ENCODE measurements around the gene ICAM1.

Gene ICAM1

DNA sequence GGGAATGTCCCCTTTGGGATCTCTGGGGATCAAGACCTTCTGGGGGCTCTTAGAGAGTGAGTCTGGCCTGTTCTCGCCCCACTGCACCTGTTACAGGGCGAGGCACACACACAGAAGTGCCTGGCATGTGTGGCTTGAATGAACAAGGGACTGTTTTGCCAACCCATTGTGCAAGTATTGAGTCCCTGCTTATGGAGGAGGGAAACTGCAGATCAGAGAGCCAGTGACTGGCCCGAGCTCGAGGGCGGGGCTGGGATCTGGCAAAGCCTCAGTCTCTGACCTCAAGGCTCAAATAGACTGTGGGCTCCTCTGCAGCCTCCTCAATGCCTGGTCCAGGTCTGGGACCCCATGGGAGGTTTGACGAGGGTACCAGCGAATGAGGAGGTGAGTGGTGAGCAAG lies 56.9 kb downstream of the ICAM1 start:
- Histone ChIP-seq H3K4me2 (peak overlapping the region; percentile 27 to 95 (median 87); a peak in 19 of 22 replicates), H3K4me3 (no peak overlapping the region), H3K9me3 (replicated peaks in 1 of 11) (no peaks in the 10 kb centered on the region), H4K20me1 (peaks cover 18 to 100% (median 98%) of the 10 kb centered on the region in 11 experiments), H3K27ac (no peak overlapping the region), H3K9ac (no peak overlapping the region), H3K4me1 (peaks cover 48 to 87% (median 74%) of the 10 kb centered on the region in 10 experiments), H3K36me3 (peaks cover 64 to 95% (median 79%) of the 10 kb centered on the region in 11 experiments), H3K27me3 (no peaks in the 10 kb centered on the region)
- no peak for TF ChIP-seq Cebpa-rat (IDR thresholded peaks at IDR 0.05)

DNA sequence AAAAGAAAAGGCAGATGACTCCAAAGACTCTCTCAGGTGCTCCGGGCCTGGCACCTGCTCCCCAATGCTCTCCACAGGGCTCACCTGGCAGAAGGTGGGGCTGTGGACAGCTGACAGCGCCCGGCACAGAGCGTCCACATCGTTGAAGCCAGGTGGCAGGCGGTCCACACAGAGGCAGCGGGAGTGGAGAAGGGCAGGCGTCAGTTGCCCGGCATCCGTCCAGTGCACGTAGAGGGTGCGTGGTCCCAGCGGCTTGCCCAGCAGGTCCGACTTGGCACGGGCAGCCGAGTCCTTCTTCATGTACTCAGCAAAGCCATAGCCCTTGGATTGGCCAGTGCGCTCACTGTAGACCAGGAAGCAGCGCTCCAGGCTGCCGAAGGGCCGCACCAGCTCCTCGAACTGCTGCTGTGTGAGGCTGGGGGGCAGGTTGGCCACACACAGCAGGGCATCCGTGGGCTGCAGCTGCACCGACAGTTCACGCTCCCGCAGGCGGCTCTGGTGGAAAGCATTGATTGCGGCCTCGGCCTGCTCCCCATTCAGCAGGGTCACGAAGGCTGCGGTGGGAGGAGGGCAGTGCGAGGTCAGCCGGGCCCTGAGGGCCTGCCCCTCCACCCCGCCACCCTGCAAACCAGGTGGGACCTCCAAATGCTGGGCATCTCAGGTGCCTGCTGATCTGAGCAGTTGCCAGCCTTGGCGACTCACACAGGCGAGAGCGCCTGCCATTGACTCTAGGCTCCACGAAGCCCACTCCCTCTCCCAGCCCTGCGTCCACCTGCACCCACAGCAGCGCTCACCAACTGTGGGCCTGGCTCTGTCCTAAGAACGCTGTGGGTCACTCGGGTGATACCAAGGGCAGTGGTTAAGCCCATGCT lies 57.9 kb downstream of the ICAM1 start:
- Histone ChIP-seq H4K20me1 (peaks cover 18 to 94% (median 91%) of the 10 kb centered on the region in 11 experiments), H3K27ac (no peak overlapping the region), H3K4me3 (no peak overlapping the region), H3K4me2 (no peak overlapping the region), H3K4me1 (peaks cover 40 to 79% (median 66%) of the 10 kb centered on the region in 10 experiments), H3K27me3 (no peaks in the 10 kb centered on the region), H3K9me3 (replicated peaks in 1 of 11) (no peaks in the 10 kb centered on the region), H3K9ac (no peak overlapping the region), H3K36me3 (peaks cover 64 to 85% (median 73%) of the 10 kb centered on the region in 11 experiments)
- no peak for TF ChIP-seq Cebpa-rat (IDR thresholded peaks at IDR 0.05)

DNA sequence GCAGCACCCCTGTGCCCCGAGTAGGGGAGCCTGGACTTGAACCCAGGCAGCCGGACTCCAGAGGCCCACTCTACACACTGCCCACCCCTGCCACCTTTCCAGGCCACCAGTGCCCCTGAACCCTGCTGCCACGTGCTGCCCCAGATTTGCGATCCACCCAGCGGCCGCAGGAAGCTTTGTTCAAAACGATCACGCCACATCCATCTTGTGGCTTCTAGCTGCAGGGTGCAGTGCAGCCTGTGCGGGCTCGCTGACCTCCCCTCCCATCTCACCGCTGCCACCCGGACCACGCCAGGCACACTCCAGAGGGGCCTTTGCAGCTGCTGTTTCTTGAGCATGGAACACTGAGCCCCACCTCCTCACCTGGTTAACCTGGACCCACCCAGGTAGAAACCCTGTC lies 58.6 kb downstream of the ICAM1 start:
- Histone ChIP-seq H3K36me3 (peaks cover 59 to 78% (median 66%) of the 10 kb centered on the region in 11 experiments), H3K9ac (no peak overlapping the region), H3K27ac (no peak overlapping the region), H4K20me1 (peaks cover 18 to 86% (median 83%) of the 10 kb centered on the region in 11 experiments), H3K4me2 (no peak overlapping the region), H3K4me1 (peaks cover 41 to 79% (median 66%) of the 10 kb centered on the region in 10 experiments), H3K4me3 (no peak overlapping the region), H3K9me3 (replicated peaks in 1 of 11) (no peaks in the 10 kb centered on the region), H3K27me3 (no peaks in the 10 kb centered on the region)
- TF ChIP-seq Cebpa-rat (IDR thresholded peaks at IDR 0.05) = no peak

DNA sequence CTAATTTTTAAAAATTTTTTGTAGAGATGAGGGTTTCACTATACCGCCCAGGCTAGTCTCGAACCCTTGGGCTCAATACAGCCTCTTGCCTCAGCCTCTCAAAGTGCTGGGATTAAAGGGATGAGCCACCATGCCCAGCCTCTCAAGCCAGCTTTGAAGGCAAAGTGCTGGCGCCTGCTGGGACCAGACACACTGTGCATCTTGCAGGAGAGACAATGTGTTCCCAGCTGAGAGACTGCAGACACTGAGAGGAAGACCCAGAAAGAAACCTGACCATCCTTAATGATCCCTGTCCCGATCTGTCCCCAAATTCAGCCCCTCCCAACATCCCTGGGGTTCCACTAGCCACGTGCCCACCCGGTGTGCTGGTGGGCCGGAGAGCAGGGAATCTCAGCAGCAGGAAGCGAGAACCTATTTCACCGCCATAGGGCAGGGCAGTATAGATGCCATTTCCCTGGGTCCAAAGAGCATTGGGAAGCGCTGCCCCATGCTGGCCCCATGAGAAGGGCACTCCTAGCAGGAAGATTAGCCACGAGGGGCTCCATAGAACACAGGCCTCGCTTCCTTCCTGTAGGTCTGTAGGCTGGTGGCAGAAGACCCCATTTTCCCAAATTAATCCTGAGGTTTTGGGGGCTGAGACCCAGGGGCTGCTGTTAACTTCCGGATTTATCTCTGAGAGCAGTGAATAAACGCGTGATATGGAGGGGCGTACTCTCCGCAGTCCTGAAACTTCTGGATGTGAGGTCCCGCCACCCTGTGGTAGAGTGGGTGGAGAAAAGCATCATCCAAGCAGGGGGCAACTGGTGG lies 61.4 kb downstream of the ICAM1 start:
- H3K4me2 ChIP-seq = peak overlapping the region; percentile 90 to 99 (median 96)
- peak overlapping the region; percentile 91 to 99 (median 95) for H3K9ac ChIP-seq
- peak overlapping the region; percentile 81 to 94 (median 88) for H3K4me3 ChIP-seq
- H3K4me1 ChIP-seq = peaks cover 25 to 70% (median 46%) of the 10 kb centered on the region in 10 experiments
- no peaks in the 10 kb centered on the region for H3K27me3 ChIP-seq
- no peak for TF ChIP-seq Cebpa-rat (IDR thresholded peaks at IDR 0.05)
- peak overlapping the region; percentile 83 to 99 (median 96); a peak in 21 of 22 replicates for H3K27ac ChIP-seq
- H3K36me3 ChIP-seq = peaks cover 34 to 55% (median 43%) of the 10 kb centered on the region in 11 experiments
- H3K9me3 ChIP-seq (replicated peaks in 1 of 11) = no peaks in the 10 kb centered on the region
- H4K20me1 ChIP-seq = peaks cover 18 to 58% (median 55%) of the 10 kb centered on the region in 11 experiments

DNA sequence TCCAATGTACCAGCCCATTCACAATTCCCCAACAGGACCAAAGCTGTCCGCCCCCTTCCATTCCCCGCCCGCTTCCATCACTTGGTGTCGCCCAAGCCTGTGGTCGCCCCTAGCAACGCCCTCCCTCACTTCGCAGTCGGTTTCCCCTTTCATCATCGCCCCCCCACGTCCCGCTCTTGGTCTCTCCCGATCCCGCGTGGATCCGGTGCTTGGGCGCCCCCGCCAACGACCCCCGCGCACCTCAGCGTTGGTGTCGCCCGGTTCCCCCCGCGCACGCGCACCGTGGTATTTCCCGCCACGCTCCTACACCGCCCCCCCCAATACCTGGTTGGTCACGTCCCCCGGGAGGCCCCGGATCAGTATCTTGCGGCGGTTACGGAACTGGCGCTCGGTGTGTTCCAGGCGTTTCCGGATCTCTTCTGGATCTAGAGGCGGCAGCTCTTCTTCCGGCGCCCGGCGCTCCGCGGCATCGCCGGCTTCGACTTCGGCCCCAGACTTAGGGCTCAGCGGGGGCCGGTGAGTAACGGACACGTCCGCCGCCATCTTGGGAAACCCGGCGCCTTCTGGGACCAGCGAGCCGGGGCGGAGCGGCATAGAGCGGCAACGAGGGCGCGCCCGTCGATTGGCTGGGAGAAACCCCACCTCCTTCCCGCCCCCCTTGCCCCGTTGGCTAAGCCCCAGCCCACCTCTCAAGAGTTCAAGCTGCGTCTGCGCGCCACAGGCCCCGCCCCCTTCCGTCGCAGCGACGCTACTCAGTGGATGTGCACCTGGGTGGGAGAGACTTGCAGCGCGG lies 62.2 kb downstream of the ICAM1 start, which contains the start of gene RAVER1:
Gene RAVER1, minus strand, starts transcription at position 565 of the 793 bp plus-strand sequence. Its CDS starts 22 bp downstream, at position 543.
- Histone ChIP-seq H3K27me3 (no peaks in the 10 kb centered on the region), H3K4me2 (peak within 1 kb of the TSS; percentile 92 to 99 (median 96)), H4K20me1 (peaks cover 18 to 50% (median 47%) of the 10 kb centered on the region in 11 experiments), H3K4me1 (peaks cover 27 to 70% (median 44%) of the 10 kb centered on the region in 10 experiments), H3K9ac (peak within 1 kb of the TSS; percentile 91 to 99 (median 95)), H3K4me3 (peak within 1 kb of the TSS; percentile 81 to 94 (median 88)), H3K27ac (peak within 1 kb of the TSS; percentile 83 to 99 (median 96)), H3K36me3 (peaks cover 26 to 47% (median 35%) of the 10 kb centered on the region in 11 experiments), H3K9me3 (replicated peaks in 1 of 11) (no peaks in the 10 kb centered on the region)
- TF ChIP-seq Cebpa-rat (IDR thresholded peaks at IDR 0.05) = no peak

DNA sequence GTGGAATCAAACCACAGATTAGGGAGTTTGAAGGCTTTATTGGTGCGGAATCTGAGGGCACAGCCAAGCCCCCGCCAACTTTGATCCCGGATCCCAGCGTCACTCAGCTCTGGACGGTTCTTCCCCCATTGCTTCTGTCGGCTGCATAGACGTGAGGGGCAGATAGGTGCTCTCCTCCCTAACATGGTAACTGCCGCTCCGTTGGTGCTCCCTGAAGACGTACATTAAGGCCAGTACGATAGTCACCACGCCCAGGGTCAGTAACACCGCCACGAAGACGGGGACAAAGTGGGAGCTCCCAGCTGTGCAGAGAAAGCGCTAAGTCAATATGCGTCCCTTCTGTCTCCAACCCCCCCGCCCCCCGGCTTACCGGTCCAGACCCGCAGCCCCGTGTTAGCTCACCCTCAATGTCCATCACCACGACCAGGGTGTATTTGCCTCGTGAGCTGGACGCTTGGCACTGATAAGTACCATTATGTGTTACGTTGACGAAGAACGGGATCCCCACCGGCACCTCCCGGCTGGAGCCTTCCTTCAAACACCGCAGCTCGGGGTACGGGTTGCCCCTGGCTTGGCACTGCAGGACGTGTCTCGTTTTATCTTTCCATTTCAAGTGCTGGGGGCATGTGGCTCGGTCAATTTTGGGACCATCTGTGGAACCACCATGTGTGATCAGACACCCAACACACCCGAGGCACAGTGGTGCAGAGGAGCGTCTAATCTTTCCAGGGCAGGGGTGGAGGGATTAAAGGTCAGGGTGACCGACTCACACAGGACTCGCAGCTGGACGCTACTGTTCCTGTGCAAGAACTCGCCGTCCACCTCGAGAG lies 63.1 kb downstream of the ICAM1 start:
- Histone ChIP-seq H3K4me1 (peaks cover 32 to 70% (median 47%) of the 10 kb centered on the region in 10 experiments), H3K27ac (peak overlapping the region in 9 of 11 experiments; percentile 23 to 99 (median 91); a peak in 17 of 22 replicates), H4K20me1 (peaks cover 15 to 42% (median 39%) of the 10 kb centered on the region in 11 experiments), H3K36me3 (peaks cover 18 to 39% (median 27%) of the 10 kb centered on the region in 11 experiments), H3K4me2 (peak overlapping the region; percentile 78 to 94 (median 86)), H3K4me3 (peak overlapping the region; percentile 81 to 94 (median 88)), H3K9me3 (replicated peaks in 1 of 11) (no peaks in the 10 kb centered on the region), H3K9ac (peak overlapping the region; percentile 60 to 99 (median 95); a peak in 20 of 22 replicates), H3K27me3 (no peaks in the 10 kb centered on the region)
- no peak for TF ChIP-seq Cebpa-rat (IDR thresholded peaks at IDR 0.05)

DNA sequence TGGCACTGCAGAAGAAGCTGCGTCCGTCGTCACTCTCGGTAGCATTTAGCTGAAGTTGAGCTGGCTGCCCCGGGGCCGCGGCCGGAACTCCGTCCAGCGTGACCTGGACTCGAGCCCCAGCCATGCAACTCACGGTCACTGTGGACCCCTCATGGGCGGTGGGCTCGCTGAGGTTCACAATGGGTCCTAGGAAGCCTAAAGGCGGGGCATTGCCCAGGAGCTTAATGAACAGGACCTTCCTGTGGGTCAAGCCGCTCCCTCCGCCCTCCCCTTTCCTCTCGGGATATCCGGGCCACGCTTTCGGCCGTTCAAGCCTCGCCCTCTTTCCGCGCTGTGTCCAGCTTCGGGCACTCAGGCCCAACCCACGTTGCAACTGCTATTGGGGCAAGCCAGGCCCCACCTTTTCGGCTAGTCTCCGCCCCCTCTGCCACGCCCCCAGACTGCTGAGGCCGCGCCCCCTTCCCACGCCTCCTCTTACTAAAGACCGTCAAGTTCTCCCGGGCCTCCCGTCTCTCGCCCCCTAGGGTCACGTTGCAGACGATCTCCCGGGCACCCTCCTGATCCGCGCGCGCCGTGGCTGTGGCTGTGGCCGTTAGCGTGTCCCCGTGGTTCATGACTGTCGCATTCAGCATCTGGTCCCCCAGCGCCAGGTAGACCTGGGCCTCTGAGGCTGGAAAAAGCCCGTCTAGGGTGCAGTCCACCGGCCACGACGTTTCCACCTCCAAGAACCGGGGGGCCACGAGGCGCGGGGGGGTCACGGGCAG lies 63.9 kb downstream of the ICAM1 start:
- H3K4me3 ChIP-seq = no peak overlapping the region
- peak overlapping the region in 2 of 11 experiments; percentile 97 to 98; a peak in 3 of 22 replicates for H3K9ac ChIP-seq
- H3K27ac ChIP-seq = peak overlapping the region in 1 of 11 experiments; percentile 96; a peak in 2 of 22 replicates
- H3K36me3 ChIP-seq = peaks cover 10 to 31% (median 19%) of the 10 kb centered on the region in 11 experiments
- no peak for TF ChIP-seq Cebpa-rat (IDR thresholded peaks at IDR 0.05)
- peaks cover 13 to 34% (median 31%) of the 10 kb centered on the region in 11 experiments; a peak in 21 of 22 replicates for H4K20me1 ChIP-seq
- H3K27me3 ChIP-seq = no peaks in the 10 kb centered on the region
- no peaks in the 10 kb centered on the region for H3K9me3 ChIP-seq (replicated peaks in 1 of 11)
- H3K4me2 ChIP-seq = peak overlapping the region; percentile 78 to 94 (median 86); a peak in 20 of 22 replicates
- peaks cover 40 to 75% (median 55%) of the 10 kb centered on the region in 10 experiments for H3K4me1 ChIP-seq
